ENCODE measurements around the gene AVPI1. TPM values are rescaled to one million over a fixed set of nuclear protein-coding genes. Genes with fewer than 3 reads are reported as not detected.
"Not testable (repeated sequence)": the region's sequence is repeated elsewhere in the genome, so short reads cannot be mapped to it uniquely, and the experiment has no call there.

Gene AVPI1
- total RNA-seq, 4 donors from 2014 or later: 34.2 to 136 (median 45.4) TPM

GRCh38 chr10:97701438-97702069 is 14.5 kb upstream of the AVPI1 start:
- ATAC-seq: peak; percentile 91

GRCh38 chr10:97698072-97698655 is 11.1 kb upstream of the AVPI1 start:
- H3K4me3 ChIP-seq, H3K27me3 ChIP-seq, H3K27ac ChIP-seq, H3K36me3 ChIP-seq, ATAC-seq, H3K9me3 ChIP-seq: not testable (repeated sequence)
- 81% methylated on average over 6 of the region's 11 CpGs; no CpG with 5 or more reads in 1 of the 2 donors for WGBS, 2 donors (ENCODE audit: low coverage in 1 of 2)
- peaks cover 0 to 11% (median 0%) of the 10 kb centered on the region in 3 donors for H3K4me1 ChIP-seq

More at GRCh38 chr10:97701438-97702069, 14.5 kb upstream of the AVPI1 start:
- no peaks in the 10 kb centered on the region for H3K27me3 ChIP-seq
- TF ChIP-seq CTCF (IDR thresholded peaks at IDR 0.05): peak; percentile 72 to 91 (median 86)
- no peak for TF ChIP-seq EP300 (IDR thresholded peaks at IDR 0.05)
- no peak overlapping the region for H3K4me3 ChIP-seq
- H3K9me3 ChIP-seq: no peaks in the 10 kb centered on the region
- H3K27ac ChIP-seq: no peak overlapping the region
- peaks cover 0 to 11% (median 0%) of the 10 kb centered on the region in 3 donors for H3K4me1 ChIP-seq
- 0 to 37% methylated on average over 4 to 5 of the region's 12 CpGs for WGBS, 2 donors (ENCODE audit: low coverage in 1 of 2)
- H3K36me3 ChIP-seq: no peaks in the 10 kb centered on the region

GRCh38 chr10:97690133-97690532 is 3.1 kb upstream of the AVPI1 start:
- no peak for TF ChIP-seq CTCF (IDR thresholded peaks at IDR 0.05)
- no peak for TF ChIP-seq POLR2AphosphoS5 (IDR thresholded peaks at IDR 0.05)
- TF ChIP-seq POLR2A (IDR thresholded peaks at IDR 0.05): no peak
- no peak for TF ChIP-seq EP300 (IDR thresholded peaks at IDR 0.05)
- Histone ChIP-seq H3K4me1 (peaks cover 6 to 32% (median 13%) of the 10 kb centered on the region in 3 donors), H3K36me3 (no peaks in the 10 kb centered on the region), H3K4me3 (no peak overlapping the region), H3K9me3 (peaks cover 0 to 4% (median 0%) of the 10 kb centered on the region in 3 donors), H3K27me3 (no peaks in the 10 kb centered on the region), H3K27ac (peak overlapping the region in 3 of 4 donors; percentile 93 to 97 (median 94))
- ATAC-seq: no peak
- 96 to 98% methylated on average over 3 of the region's 3 CpGs for WGBS, 2 donors (ENCODE audit: low coverage in 1 of 2)

GRCh38 chr10:97689559-97690020 is 2.5 kb upstream of the AVPI1 start:
- peak overlapping the region; percentile 93 to 97 (median 96) for H3K27ac ChIP-seq
- TF ChIP-seq POLR2A (IDR thresholded peaks at IDR 0.05) (no peak), EP300 (IDR thresholded peaks at IDR 0.05) (no peak), POLR2AphosphoS5 (IDR thresholded peaks at IDR 0.05) (no peak), CTCF (IDR thresholded peaks at IDR 0.05) (no peak)
- 74% methylated on average over 3 of the region's 5 CpGs; no CpG with 5 or more reads in 1 of the 2 donors for WGBS, 2 donors (ENCODE audit: low coverage in 1 of 2)
- H3K4me1 ChIP-seq: peaks cover 6 to 38% (median 13%) of the 10 kb centered on the region in 3 donors
- H3K36me3 ChIP-seq: no peaks in the 10 kb centered on the region
- H3K9me3 ChIP-seq: peaks cover 0 to 4% (median 0%) of the 10 kb centered on the region in 3 donors
- H3K27me3 ChIP-seq: no peaks in the 10 kb centered on the region
- peak; percentile 5 for ATAC-seq
- H3K4me3 ChIP-seq: no peak overlapping the region

- Histone ChIP-seq H3K36me3 (no peaks in the 10 kb centered on the region), H3K4me1 (peaks cover 6 to 53% (median 24%) of the 10 kb centered on the region in 3 donors), H3K27me3 (no peaks in the 10 kb centered on the region), H3K27ac (peak overlapping the region; percentile 93 to 97 (median 96)), H3K9me3 (no peaks in the 10 kb centered on the region), H3K4me3 (peak overlapping the region; percentile 11 to 82)
- 11 to 16% methylated on average over 12 to 14 of the region's 14 CpGs for WGBS, 2 donors (ENCODE audit: low coverage in 1 of 2)
- TF ChIP-seq CTCF (IDR thresholded peaks at IDR 0.05): peak in 1 of 4 experiments; percentile 13
- peak; percentile 99 for TF ChIP-seq POLR2AphosphoS5 (IDR thresholded peaks at IDR 0.05)
- TF ChIP-seq EP300 (IDR thresholded peaks at IDR 0.05): peak; percentile 67
- TF ChIP-seq POLR2A (IDR thresholded peaks at IDR 0.05): peak in 1 of 2 donors; percentile 26
- ATAC-seq: peak; percentile 64
Measured at GRCh38 chr10:97687785-97688781, 1.0 kb upstream of the AVPI1 start.

Measured in gastroesophageal sphincter (tissue), 4 donors.